ENCODE results near the gene KATNAL2.

GRCh38 chr18:46899274-46899948 is 18.0 kb upstream of the KATNAL2 start:
- TF ChIP-seq GATA3 (IDR thresholded peaks at IDR 0.05; ENCODE audit: low read depth, low read length) (no peak), GATA2 (IDR thresholded peaks at IDR 0.05; ENCODE audit: low read depth, low read length) (no peak)
